ENCODE results near the gene BCAR1. TPM values are rescaled to one million over a fixed set of nuclear protein-coding genes. Genes with fewer than 3 reads are reported as not detected.

Gene BCAR1
- total RNA-seq, 6 donors from 2014 or later: 32.9 to 87.2 (median 61.7) TPM

GRCh38 chr16:75258807-75259141 is 7.3 kb upstream of the BCAR1 start:
- no peaks in the 10 kb centered on the region for H3K27me3 ChIP-seq
- H3K9me3 ChIP-seq: no peaks in the 10 kb centered on the region
- WGBS, 2 donors: 62 to 67% methylated on average over 6 of the region's 6 CpGs
- ATAC-seq (ENCODE audit: low FRiP score in 2 of 2): no peak
- peaks cover 0 to 6% (median 0%) of the 10 kb centered on the region in 4 donors for H3K36me3 ChIP-seq
- DNase-seq: peak in 1 of 2 donors; percentile 21
- TF ChIP-seq CTCF (IDR thresholded peaks at IDR 0.05): no peak
- no peak for TF ChIP-seq POLR2AphosphoS5 (IDR thresholded peaks at IDR 0.05)
- no peak for TF ChIP-seq POLR2A (IDR thresholded peaks at IDR 0.05)
- TF ChIP-seq EP300 (IDR thresholded peaks at IDR 0.05): no peak
- H3K4me1 ChIP-seq: peaks cover 80 to 82% (median 81%) of the 10 kb centered on the region in 4 donors
- H3K4me3 ChIP-seq: no peak overlapping the region
- peak overlapping the region in 1 of 4 donors; percentile 85 for H3K27ac ChIP-seq

GRCh38 chr16:75257886-75258806 is 6.7 kb upstream of the BCAR1 start:
- H3K36me3 ChIP-seq: peaks cover 0 to 5% (median 0%) of the 10 kb centered on the region in 4 donors
- H3K27ac ChIP-seq: peak overlapping the region; percentile 53 to 94 (median 80)
- ATAC-seq (ENCODE audit: low FRiP score in 2 of 2) (no peak), DNase-seq (no peak)
- WGBS, 2 donors: 67 to 78% methylated on average over 19 to 21 of the region's 21 CpGs
- H3K4me3 ChIP-seq: no peak overlapping the region
- TF ChIP-seq POLR2AphosphoS5 (IDR thresholded peaks at IDR 0.05) (no peak), EP300 (IDR thresholded peaks at IDR 0.05) (no peak), CTCF (IDR thresholded peaks at IDR 0.05) (no peak)
- no peaks in the 10 kb centered on the region for H3K27me3 ChIP-seq
- no peaks in the 10 kb centered on the region for H3K9me3 ChIP-seq
- H3K4me1 ChIP-seq: peaks cover 80 to 82% (median 81%) of the 10 kb centered on the region in 4 donors

GRCh38 chr16:75256696-75257343 is 5.4 kb upstream of the BCAR1 start:
- peak in 1 of 2 donors; percentile 10 for TF ChIP-seq POLR2AphosphoS5 (IDR thresholded peaks at IDR 0.05)
- TF ChIP-seq EP300 (IDR thresholded peaks at IDR 0.05): no peak
- whole genome bisulfite sequencing, 2 donors: 37 to 46% methylated on average over 10 to 13 of the region's 14 CpGs
- Histone ChIP-seq H3K4me3 (peak overlapping the region in 1 of 4 donors; percentile 7), H3K36me3 (no peaks in the 10 kb centered on the region), H3K27me3 (no peaks in the 10 kb centered on the region), H3K4me1 (peaks cover 80 to 82% (median 81%) of the 10 kb centered on the region in 4 donors), H3K9me3 (no peaks in the 10 kb centered on the region), H3K27ac (peak overlapping the region; percentile 76 to 94 (median 84))
- peak in 1 of 2 donors; percentile 51 for DNase-seq
- peak in 1 of 2 donors; percentile 70 for ATAC-seq (ENCODE audit: low FRiP score in 2 of 2)

- WGBS, 2 donors: 62 to 70% methylated on average over 3 to 9 of the region's 12 CpGs
- H3K4me3 ChIP-seq: peak overlapping the region in 1 of 4 donors; percentile 7
- TF ChIP-seq EP300 (IDR thresholded peaks at IDR 0.05) (no peak), POLR2AphosphoS5 (IDR thresholded peaks at IDR 0.05) (no peak), CTCF (IDR thresholded peaks at IDR 0.05) (no peak), POLR2A (IDR thresholded peaks at IDR 0.05) (no peak)
- peaks cover 76 to 79% (median 76%) of the 10 kb centered on the region in 4 donors for H3K4me1 ChIP-seq
- no peaks in the 10 kb centered on the region for H3K9me3 ChIP-seq
- H3K36me3 ChIP-seq: no peaks in the 10 kb centered on the region
- H3K27me3 ChIP-seq: peaks cover 0 to 6% (median 0%) of the 10 kb centered on the region in 4 donors
- DNase-seq: peak in 1 of 2 donors; percentile 81
- peak overlapping the region; percentile 76 to 94 (median 84) for H3K27ac ChIP-seq
- peak in 1 of 2 donors; percentile 11 for ATAC-seq (ENCODE audit: low FRiP score in 2 of 2)
These were observed 4.7 kb upstream of the BCAR1 start for GRCh38 chr16:75256059-75256571.

GRCh38 chr16:75254359-75254837 is 3.0 kb upstream of the BCAR1 start:
- WGBS, 2 donors: 32 to 44% methylated on average over 5 of the region's 5 CpGs
- ATAC-seq (ENCODE audit: low FRiP score in 2 of 2) (peak; percentile 25 to 31), DNase-seq (peak in 1 of 2 donors; percentile 65)
- H3K4me1 ChIP-seq: peaks cover 84 to 91% (median 85%) of the 10 kb centered on the region in 4 donors
- no peaks in the 10 kb centered on the region for H3K36me3 ChIP-seq
- peak overlapping the region in 2 of 4 donors; percentile 11 to 13 for H3K4me3 ChIP-seq
- TF ChIP-seq EP300 (IDR thresholded peaks at IDR 0.05) (no peak), CTCF (IDR thresholded peaks at IDR 0.05) (no peak), POLR2AphosphoS5 (IDR thresholded peaks at IDR 0.05) (peak in 1 of 2 donors; percentile 19), POLR2A (IDR thresholded peaks at IDR 0.05) (no peak)
- no peaks in the 10 kb centered on the region for H3K9me3 ChIP-seq
- peak overlapping the region; percentile 57 to 94 (median 80) for H3K27ac ChIP-seq
- peaks cover 0 to 6% (median 0%) of the 10 kb centered on the region in 4 donors for H3K27me3 ChIP-seq
